HepG2 (cell line): ENCODE measurements around the gene TWNK. TPM values are rescaled to one million over a fixed set of nuclear protein-coding genes. Genes with fewer than 3 reads are reported as not detected.

Experiments
- ATAC-seq: fragments of 200-7000 bp; cut with Tn5 transposase; 3 replicates; pipeline ENCODE4 v1.9.1; 2020; ENCODE audit warnings: mild to moderate bottlenecking, moderate library complexity
- BruUV-seq: library from RNA; stranded (reverse); fragments of 400-500 nt; replicated peaks from 2 replicates; lab custom pipeline; 2021; lab: Mats Ljungman, UMichigan
- CTCF ChIA-PET: fragments of 300-600 bp; formaldehyde crosslinking; extraction: SDS; loops from one replicate; lab custom pipeline; 2021; ENCODE audit warnings: low total read pairs, inconsistent platforms, low intra/inter-chr PET ratio; lab: Yijun Ruan, JAX
- POLR2A ChIA-PET: fragments of 350-600 bp; sonication (Branson Sonifier 250); formaldehyde crosslinking; loops from one replicate; lab custom pipeline; 2020; ENCODE audit warnings: antibody characterized with exemption, inconsistent platforms; lab: Yijun Ruan, JAX
- DNase-seq: peaks from one replicate; pipeline ENCODE4 v3.0.0-alpha.2; 2015; ENCODE audit warnings: low spot score
- FAIRE-seq: peaks from 3 replicates; lab custom pipeline; 2011; peaks lifted over from hg19 to GRCh38; lab: Jason Lieb, UNC
- H2AFZ ChIP-seq: one replicate; pipeline ENCODE4 v1.6.1; 2011; ENCODE audit warnings: low read length, inconsistent platforms
- H3K27ac ChIP-seq: fragments of 300-600 bp; 3 replicates; pipeline ENCODE4 v1.8.0; 2011; ENCODE audit warnings: mixed run types, mild to moderate bottlenecking, mixed read lengths, low read length, inconsistent platforms; ENCODE audit not compliant: insufficient read depth; ENCODE audit errors: extremely low read length
- H3K27me3 ChIP-seq, 2 experiments: fragments of 200-600 bp in 1 of 2; 2 replicates in 1 of 2; 3 replicates in 1 of 2; pipeline versions ENCODE4 v1.6.0 to v1.8.0; 2011; ENCODE audit warnings: low read length in 2 of 2, mild to moderate bottlenecking in 2 of 2, moderate library complexity in 2 of 2, inconsistent platforms in 1 of 2; ENCODE audit not compliant: insufficient read depth in 2 of 2, control insufficient read depth in 1 of 2
- H3K36me3 ChIP-seq, 2 experiments: fragments of 200-600 bp in 1 of 2; replicated peaks in 1 of 2; 2 replicates in 1 of 2; 3 replicates in 1 of 2; pipeline versions ENCODE4 v1.5.1 to v1.8.0; 2011; ENCODE audit warnings: low read length in 2 of 2, inconsistent platforms in 1 of 2; ENCODE audit not compliant: insufficient read depth in 2 of 2, control insufficient read depth in 1 of 2
- H3K4me1 ChIP-seq: 2 replicates; pipeline ENCODE4 v1.5.1; 2012; ENCODE audit warnings: low read length, inconsistent platforms; ENCODE audit not compliant: insufficient read depth
- H3K4me2 ChIP-seq: 2 replicates; pipeline ENCODE4 v1.6.0; 2011; ENCODE audit warnings: low read depth, low read length, inconsistent platforms
- H3K4me3 ChIP-seq, 3 experiments: fragments of 200-600 bp in 1 of 3; sonication (generic), shearing (Covaris generic) in 1 of 3; replicated peaks in 1 of 3; 2 replicates each; pipeline ENCODE4 v1.5.1; 2011 to 2016; ENCODE audit warnings: low read length in 3 of 3, inconsistent platforms in 2 of 3, low read depth in 2 of 3, mild to moderate bottlenecking in 2 of 3, control low read depth in 1 of 3, mixed read lengths in 1 of 3; ENCODE audit not compliant: insufficient read depth in 1 of 3
- H3K79me2 ChIP-seq: one replicate; pipeline ENCODE4 v1.6.1; 2011; ENCODE audit warnings: low read length, inconsistent platforms; ENCODE audit not compliant: insufficient read depth
- H3K9ac ChIP-seq: 2 replicates; pipeline ENCODE4 v1.6.0; 2011; ENCODE audit warnings: mild to moderate bottlenecking, low read depth, low read length, inconsistent platforms; ENCODE audit not compliant: insufficient read depth
- H3K9me3 ChIP-seq: 2 replicates; pipeline ENCODE4 v1.5.1; 2012; ENCODE audit warnings: mild to moderate bottlenecking, low read length
- H4K20me1 ChIP-seq: 2 replicates; pipeline ENCODE4 v1.6.0; 2011; ENCODE audit warnings: inconsistent platforms, mild to moderate bottlenecking, low read length, moderate library complexity; ENCODE audit not compliant: insufficient read depth
- CBX2 ChIP-seq, 2 experiments: fragments of 200-600 bp in 1 of 2; sonication (generic); formaldehyde crosslinking in 1 of 2; IDR thresholded peaks; 2 replicates each; pipeline versions ENCODE4 v1.7.0 to v1.8.1; 2018 to 2022; ENCODE audit warnings: low read depth in 2 of 2, low read length in 1 of 2, mild to moderate bottlenecking in 1 of 2, missing genetic modification reagents in 1 of 2
- GATA4 ChIP-seq: sonication (generic); IDR thresholded peaks from 2 replicates; pipeline ENCODE4 v1.6.1; 2016; ENCODE audit warnings: antibody characterized with exemption, low read depth, borderline replicate concordance
- POGZ ChIP-seq: sonication (generic); formaldehyde crosslinking; IDR thresholded peaks from 2 replicates; pipeline ENCODE4 v1.4.0; 2020; ENCODE audit warnings: mild to moderate bottlenecking, missing genetic modification reagents
- SPEN ChIP-seq: sonication (generic); formaldehyde crosslinking; IDR thresholded peaks from 2 replicates; pipeline ENCODE4 v1.5.1; 2020; ENCODE audit warnings: low read depth, mild to moderate bottlenecking, missing genetic modification reagents
- THYN1 ChIP-seq: sonication (generic); formaldehyde crosslinking; IDR thresholded peaks from 2 replicates; pipeline ENCODE4 v1.8.1; 2023; ENCODE audit warnings: low read depth, mild to moderate bottlenecking, moderate library complexity, missing genetic modification reagents, borderline replicate concordance
- ZNF225 ChIP-seq: sonication (generic); formaldehyde crosslinking; IDR thresholded peaks from 2 replicates; pipeline ENCODE4 v1.4.0; 2020; ENCODE audit warnings: mild to moderate bottlenecking, missing genetic modification reagents
- ZNF256 ChIP-seq: sonication (generic); formaldehyde crosslinking; conservative IDR thresholded peaks from 2 replicates; pipeline ENCODE4 v1.4.0; 2020; ENCODE audit warnings: missing genetic modification reagents
- ZNF296 ChIP-seq: sonication (generic); formaldehyde crosslinking; conservative IDR thresholded peaks from 2 replicates; pipeline ENCODE4 v1.5.0; 2020; ENCODE audit warnings: mild to moderate bottlenecking, missing genetic modification reagents
- ZNF331 ChIP-seq: sonication (generic); formaldehyde crosslinking; IDR thresholded peaks from 2 replicates; pipeline ENCODE4 v1.4.0; 2020; ENCODE audit warnings: missing genetic modification reagents
- ZNF432 ChIP-seq: sonication (generic); formaldehyde crosslinking; IDR thresholded peaks from 2 replicates; pipeline ENCODE4 v1.5.0; 2020; ENCODE audit warnings: missing genetic modification reagents, mild to moderate bottlenecking, borderline replicate concordance
- ZNF564 ChIP-seq: sonication (generic); formaldehyde crosslinking; IDR thresholded peaks from 2 replicates; pipeline ENCODE4 v1.8.1; 2023; ENCODE audit warnings: mild to moderate bottlenecking, missing genetic modification reagents
- WGBS: methylation state at CpG from one replicate; pipeline ENCODE4 v1.1.6; 2017; ENCODE audit warnings: low lambda C conversion rate; 5-methylcytosine and 5-hydroxymethylcytosine counted together
- in situ Hi-C: cut with HindIII; loops from 2 replicates; pipeline ENCODE4 v1.10.0; 2017; ENCODE audit warnings: low pct_unique_long_range_greater_than_20kb; ENCODE audit not compliant: extremely low pct_ligation_motif_present
- intact Hi-C: fragments of 100-400 bp; cut with micrococcal nuclease; formaldehyde crosslinking; loops from one replicate; pipeline ENCODE4 v1.10.0; 2022; ENCODE audit not compliant: unreplicated experiment
- polyA plus RNA-seq, 8 experiments: library from polyadenylated mRNA; depleted of rRNA in 3 of 8; stranded (reverse) in 7 of 8; unstranded in 1 of 8; fragments of >200 nt; fragmentation: Illumina TruSeq in 4 of 8; extraction: Trizol in 4 of 8; gene quantifications; 2 replicates each; pipeline versions ENCODE4 v1.2.1 to v1.2.3, GENCODE V29; 2011 to 2016; ENCODE audit warnings: low read depth in 4 of 8, missing spikeins in 1 of 8, mixed read lengths in 1 of 8; ENCODE audit not compliant: insufficient read depth in 1 of 8
- total RNA-seq, 5 experiments: library from RNA; depleted of rRNA; stranded (reverse); fragments of >200 nt; fragmentation: Illumina TruSeq; extraction: Trizol; gene quantifications; 2 replicates each; pipeline ENCODE4 v1.2.3, GENCODE V29; 2016; ENCODE audit warnings: low read depth in 1 of 5
- TF ChIP-seq, protein P1 (sequence below): sonication (generic); formaldehyde crosslinking; IDR thresholded peaks from 2 replicates; pipeline ENCODE4 v1.5.0; 2020; ENCODE audit warnings: missing genetic modification reagents

Gene TWNK
- total and polyA plus RNA-seq, 2 of the 13 experiments (the other 11 are each of a cell fraction or from before 2014, with no cell fraction given) = 10.7 to 16.5 TPM

DNA sequence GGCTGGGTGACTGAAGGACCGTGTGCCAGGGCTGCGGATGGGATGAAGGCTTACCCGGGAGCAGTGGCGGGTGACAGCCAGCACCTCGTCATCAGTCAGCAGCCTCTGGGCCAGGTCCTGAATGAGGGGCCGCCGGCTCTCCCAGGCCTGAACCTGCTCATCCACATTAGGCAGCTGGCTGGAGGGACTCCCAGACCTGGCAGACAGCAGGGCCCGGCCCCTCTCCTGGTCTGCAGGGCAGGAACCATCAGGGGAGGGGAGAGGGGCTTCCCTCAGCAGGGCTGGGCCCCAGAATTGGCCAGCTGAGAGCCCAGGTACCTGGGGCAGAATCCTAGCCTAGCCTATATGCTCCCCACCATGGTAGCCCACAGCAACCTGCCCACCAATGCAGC lies 28.2 kb downstream of the TWNK start:
- FAIRE-seq = no peak
- Histone ChIP-seq H2AFZ (no peak overlapping the region), H3K9me3 (no peaks in the 10 kb centered on the region), H3K79me2 (no peaks in the 10 kb centered on the region)
- no peak for ATAC-seq
- in situ Hi-C loops = no loop called here
- TF ChIP-seq SPEN (CRISPR knock-in tag) (no peak), ZNF432 (CRISPR knock-in tag) (no peak), ZNF225 (CRISPR knock-in tag) (no peak), ZNF564 (CRISPR knock-in tag) (no peak), ZNF256 (CRISPR knock-in tag) (no peak), ZNF296 (no peak), THYN1 (CRISPR knock-in tag) (no peak), POGZ (no peak), GATA4 (no peak), ZNF331 (no peak), CBX2 (IDR thresholded peaks at IDR 0.05; ENCODE audit: low read depth, low read length) (no peak), CBX2 (CRISPR knock-in tag; IDR thresholded peaks at IDR 0.05; ENCODE audit: low read depth) (no peak)
- TF ChIP-seq, protein P1, sequence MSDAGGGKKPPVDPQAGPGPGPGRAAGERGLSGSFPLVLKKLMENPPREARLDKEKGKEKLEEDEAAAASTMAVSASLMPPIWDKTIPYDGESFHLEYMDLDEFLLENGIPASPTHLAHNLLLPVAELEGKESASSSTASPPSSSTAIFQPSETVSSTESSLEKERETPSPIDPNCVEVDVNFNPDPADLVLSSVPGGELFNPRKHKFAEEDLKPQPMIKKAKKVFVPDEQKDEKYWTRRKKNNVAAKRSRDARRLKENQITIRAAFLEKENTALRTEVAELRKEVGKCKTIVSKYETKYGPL (CRISPR knock-in tag) = no peak
- TF ChIP-seq, all 625 proteins: peak for 0
- intact Hi-C loops = no loop called here
- H3K27me3 ChIP-seq = peaks cover 0 to 6% of the 10 kb centered on the region in 2 experiments; a peak in 1 of 5 replicates
- H3K27ac ChIP-seq = no peak overlapping the region
- no peaks in the 10 kb centered on the region for H3K36me3 ChIP-seq
- WGBS = 60% methylated on average over 1 of the region's 8 CpGs
- no peak overlapping the region for H3K4me3 ChIP-seq
- H4K20me1 ChIP-seq = no peaks in the 10 kb centered on the region
- ChIA-PET POLR2A (interaction anchor here (1.0 to 6.0 kb wide), 2 partner anchors 17 to 137 kb away, joined by 3 to 56 read pairs; partner anchors contain the start of gene LZTS2), CTCF (interaction anchor here (1.4 to 6.1 kb wide), 2 partner anchors 19 to 25 kb away, joined by 3 to 240 read pairs; partner anchors contain the start of gene LZTS2)
- BruUV-seq = no TSS peak
- no peak for DNase-seq
- H3K4me1 ChIP-seq = peaks cover 67% of the 10 kb centered on the region
- H3K9ac ChIP-seq = no peak overlapping the region
- no peak overlapping the region for H3K4me2 ChIP-seq
